Measurements from ENCODE around the gene C1QTNF3.
"Not testable (repeated sequence)": the region's sequence is repeated elsewhere in the genome, so short reads cannot be mapped to it uniquely, and the experiment has no call there.

The C1QTNF3 gene

DNA sequence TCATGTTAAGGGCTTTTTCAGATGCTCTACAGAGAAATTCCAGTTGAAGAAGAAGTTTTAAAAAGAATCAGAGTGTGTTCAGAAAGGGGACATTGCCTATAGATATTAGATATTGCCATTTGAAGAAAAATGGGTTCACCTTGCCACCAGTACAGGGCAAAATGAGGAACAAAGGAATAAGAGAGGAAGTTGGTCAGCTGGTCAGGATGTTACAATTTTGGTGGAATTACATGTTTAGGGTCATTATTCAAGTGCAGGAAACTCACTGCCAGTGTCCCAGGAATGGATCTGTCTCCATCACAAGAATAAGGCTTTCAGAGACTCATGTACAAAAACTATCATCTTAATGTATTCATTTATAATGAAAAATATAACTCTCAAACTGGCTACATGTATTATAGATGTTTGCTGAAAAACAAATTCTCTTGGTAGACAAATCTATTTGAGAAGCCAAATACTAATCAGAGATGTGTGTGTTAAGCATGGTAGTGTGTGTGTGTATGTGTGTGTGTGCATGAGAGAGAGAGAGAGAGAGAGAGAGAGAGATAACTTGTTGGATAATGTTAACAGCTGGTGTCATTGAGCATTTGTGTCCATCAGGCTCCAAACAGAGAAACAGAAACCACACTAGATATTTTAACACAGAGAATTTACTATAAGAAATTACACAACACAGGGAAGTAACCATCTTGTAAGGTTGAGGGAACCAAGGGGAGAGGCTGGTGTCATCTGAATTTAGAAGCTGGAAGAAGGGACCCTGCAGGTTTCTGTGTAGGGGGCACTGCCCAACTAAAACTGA is 5.0 kb upstream of the C1QTNF3 start:
- DNase-seq = no peak

DNA sequence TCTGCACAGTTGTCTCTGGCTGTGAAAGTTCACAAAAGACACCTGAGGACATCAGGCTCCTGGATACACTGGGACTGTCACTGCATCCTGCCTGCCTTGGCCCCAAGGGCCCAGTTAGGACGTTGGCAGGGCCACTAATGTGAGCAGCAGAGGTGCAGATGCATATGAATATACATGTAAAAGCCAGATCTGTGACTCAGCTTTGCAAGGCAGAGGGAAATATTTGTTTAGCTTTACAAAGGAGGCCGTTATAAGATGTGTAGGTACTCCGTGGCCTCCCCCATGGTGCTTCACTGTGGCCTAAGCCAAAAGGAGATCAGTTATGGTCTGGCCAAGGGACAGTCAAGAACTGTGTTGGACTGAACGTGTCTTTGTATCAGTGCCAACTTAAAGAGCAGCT is 4.1 kb upstream of the C1QTNF3 start:
- no peak for DNase-seq

DNA sequence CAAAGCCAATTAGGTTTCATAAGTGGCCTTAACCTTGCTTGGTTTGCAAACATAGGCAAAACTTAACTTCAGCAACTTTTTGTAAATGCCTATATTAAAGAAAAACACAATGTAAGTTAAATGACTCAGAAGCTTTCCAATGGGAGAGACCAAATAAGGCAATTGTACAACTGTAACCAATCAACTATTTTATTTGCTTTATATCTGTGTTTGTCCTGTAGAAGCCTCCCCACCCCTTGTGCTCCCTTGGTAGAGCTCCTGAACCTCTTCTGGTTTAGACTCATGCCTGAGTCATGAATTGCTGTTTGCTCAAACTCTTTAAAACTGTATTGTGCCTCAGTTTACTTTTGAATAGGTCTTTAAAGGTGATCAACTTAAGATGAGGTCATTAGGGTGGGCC is 3.0 kb upstream of the C1QTNF3 start:
- DNase-seq = no peak

DNA sequence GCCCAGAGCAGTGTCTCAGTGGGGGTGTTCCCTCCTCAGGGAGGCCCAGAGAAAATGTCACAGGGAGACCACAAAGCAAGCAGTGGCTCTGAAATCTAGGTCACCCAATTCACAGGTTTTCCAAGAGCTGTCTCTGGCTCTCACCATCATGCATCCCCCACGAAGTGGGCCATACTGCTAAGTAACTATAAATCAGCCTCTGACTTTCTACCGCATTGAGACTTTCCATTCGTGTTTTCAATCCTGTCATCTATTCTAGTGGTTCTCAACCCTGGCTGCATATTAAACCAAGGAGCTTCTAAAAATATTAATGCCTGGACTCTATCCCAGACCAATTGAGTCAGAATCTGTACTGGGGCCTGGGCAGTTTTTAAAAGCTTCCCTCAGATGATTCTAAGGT is 2.0 kb upstream of the C1QTNF3 start:
- no peak for DNase-seq

DNA sequence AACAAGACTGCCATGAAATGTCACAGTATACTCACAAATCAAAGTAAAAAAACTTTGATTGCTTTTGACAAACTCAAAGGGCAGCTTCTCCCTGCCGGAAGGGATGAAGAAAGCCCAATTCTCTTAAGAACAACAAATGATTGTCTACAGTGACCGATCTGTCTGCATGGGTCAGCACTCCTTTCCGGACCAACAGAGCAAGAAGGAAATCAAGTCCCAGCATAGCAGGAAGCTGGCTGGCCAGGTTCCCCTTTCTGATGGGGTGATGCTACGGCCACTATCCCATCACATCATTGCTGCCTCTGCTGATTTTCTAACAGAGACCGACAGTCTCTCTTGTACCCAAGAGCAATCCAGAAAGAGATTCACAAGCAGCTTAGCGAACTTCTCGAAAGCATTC is 692 bp downstream of the C1QTNF3 start:
- no peak for DNase-seq

DNA sequence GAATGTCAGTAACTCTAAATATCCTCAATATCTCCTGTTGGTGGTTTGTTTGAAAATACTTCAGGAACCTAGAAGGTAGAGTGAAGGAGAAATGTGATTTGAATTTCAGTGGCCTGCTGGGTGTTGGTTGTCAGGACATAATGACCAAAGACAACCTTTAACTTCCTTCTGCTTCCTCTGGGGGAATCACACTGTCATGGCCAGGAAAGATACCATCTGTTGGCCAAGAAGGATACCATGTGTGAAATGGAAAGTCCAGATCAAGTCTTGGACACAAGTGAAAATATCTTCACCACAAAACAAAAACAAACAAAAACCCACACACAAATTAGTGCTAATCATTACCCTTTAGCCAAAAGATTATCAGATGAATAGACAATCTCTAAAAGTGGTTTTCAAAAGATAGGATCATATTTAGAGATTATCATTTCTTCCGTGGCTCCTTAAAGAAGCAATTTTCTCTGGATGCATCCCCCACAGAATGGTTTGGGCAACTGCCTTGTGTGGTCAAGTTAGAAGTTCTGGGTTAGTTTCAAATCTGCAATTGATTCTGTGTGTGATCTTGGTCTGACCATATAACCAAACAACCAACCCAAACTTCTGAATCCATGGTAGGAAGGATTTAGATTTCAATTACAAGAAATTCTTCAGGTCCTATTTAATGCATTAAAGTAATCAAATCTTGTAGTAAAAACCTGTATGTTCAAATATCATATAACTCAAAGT is 1.6 kb downstream of the C1QTNF3 start:
- no peak for DNase-seq

DNA sequence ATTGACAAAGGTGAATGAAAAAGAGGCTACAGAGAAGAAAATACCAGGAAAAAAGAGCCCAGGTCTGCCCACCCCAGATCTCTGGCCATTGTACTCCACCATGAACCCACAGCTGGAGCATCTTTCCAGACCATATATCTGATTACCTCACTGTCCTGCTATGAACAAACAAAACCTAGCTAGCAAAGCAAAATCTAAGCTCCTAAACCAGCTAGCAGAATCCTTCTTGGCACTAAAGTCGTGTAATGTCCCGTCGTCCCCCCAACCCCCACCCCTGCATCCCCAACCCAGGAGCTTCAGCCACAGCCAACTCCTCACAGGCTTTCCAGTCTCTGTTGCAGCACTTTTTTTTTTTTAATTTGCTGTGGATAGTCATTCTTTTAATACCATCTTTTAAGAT is 2.5 kb downstream of the C1QTNF3 start:
- no peak for DNase-seq

DNA sequence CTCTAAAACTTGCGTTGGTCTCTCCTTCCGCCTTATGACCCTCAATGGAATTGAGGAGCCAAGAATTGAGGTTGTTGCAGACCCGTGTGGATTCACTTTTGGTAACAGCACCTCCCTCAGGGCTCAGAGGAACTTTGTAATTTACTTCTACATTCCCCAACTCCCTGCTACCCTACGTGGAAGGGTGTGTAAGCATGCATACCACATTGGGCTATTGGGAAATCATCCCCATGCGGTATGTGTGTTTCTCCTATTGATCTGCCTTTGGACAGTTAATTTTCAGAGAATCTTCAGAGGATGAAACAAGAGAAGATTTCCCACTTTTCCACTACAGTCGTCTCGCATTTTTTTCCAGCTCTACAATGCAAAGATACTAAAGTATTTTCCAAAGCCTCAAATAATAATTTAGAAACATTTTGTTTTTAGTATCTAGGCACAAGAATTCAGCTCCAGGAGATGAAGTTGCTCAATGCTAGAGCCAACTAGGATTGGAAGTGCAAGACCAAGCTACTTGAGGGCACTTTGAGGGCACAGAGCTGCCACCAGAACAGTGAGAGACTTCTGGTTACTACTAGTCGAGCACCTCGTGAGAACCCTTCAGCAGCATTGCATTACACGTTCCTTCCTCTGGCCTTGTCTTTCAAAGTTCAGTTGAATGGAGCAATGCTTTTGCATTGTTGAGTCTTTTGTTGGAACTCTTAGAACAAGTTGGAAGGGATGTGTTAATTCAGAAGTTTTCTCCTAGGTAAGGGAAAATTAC is 3.4 kb downstream of the C1QTNF3 start:
- no peak for DNase-seq

DNA sequence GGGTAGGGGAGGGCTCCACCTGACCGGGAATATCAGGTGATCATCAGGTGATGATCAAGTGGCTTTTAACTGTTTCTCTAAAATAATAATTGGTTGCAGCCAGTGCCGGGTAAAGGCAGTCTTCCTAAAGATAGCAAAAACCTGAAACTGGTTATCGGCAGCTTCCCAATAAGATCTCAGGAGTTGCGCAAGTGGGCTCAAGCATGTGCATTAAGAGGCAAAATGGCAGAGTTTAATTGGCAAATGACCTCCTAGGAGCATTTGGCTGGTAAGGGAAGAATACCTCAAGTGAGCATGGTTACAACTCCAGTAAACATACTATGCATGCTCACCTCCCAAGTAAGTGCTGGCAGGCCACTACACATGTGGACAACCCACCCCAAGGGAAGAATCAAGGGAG is 4.2 kb downstream of the C1QTNF3 start:
- no peak for DNase-seq

DNA sequence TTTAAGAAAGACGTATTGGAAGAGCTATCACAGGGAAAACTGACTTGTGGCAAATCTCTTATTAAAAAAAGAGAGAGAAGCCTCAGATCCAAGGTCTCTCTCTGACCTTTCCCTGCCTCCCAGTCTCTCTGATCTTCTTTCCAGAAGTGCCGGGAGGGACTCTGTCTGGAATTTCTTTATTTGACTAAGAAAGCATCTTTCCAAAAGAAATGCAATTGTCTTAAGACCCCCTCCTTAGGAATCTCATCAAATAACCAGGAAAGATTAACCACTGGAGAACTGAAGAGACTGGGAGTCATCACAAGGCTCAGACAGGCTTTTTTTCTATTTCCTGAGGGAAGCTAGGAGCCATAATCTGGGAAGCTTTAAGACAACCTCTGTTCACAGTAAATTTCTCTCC is 4.6 kb downstream of the C1QTNF3 start:
- DNase-seq = no peak

DNA sequence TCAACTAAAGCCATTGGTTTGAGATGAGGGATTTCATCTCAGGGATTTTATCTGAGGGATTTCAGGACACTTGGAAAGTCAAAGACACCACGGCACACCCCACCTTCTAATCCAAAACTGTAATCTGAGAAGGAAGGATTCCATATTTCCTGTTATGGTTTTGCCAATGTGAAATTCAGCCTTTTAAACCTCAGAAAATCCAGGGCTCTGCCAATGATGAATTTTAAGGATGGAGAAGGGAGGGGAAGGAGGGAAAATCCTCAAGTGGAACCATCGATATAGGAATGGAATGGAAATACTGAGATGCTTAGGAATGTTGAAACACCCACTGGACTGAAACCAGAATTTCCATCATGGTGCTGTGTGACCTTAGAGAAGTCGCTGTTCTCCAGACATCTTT is 5.3 kb downstream of the C1QTNF3 start:
- no peak for DNase-seq

DNA sequence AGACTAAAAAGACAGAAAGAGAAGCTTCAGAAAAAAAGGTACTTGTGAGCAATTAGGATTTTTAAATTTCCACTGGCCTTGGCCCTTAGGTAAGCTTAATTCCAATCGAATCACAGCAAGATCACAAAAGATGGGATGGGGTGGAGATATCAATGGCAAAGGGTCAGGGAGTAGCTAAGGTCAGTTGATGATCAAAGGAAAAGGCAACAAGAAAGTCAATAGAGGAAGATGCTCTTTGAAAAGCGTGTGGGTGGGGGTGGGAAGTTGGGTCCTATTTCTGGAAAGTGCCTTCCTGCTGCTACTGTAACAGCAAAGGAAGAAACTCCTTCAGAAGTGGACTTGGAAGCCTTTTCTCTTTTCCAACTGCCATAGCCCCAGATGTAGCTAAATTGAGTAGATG is 7.3 kb downstream of the C1QTNF3 start:
- DNase-seq = no peak

DNA sequence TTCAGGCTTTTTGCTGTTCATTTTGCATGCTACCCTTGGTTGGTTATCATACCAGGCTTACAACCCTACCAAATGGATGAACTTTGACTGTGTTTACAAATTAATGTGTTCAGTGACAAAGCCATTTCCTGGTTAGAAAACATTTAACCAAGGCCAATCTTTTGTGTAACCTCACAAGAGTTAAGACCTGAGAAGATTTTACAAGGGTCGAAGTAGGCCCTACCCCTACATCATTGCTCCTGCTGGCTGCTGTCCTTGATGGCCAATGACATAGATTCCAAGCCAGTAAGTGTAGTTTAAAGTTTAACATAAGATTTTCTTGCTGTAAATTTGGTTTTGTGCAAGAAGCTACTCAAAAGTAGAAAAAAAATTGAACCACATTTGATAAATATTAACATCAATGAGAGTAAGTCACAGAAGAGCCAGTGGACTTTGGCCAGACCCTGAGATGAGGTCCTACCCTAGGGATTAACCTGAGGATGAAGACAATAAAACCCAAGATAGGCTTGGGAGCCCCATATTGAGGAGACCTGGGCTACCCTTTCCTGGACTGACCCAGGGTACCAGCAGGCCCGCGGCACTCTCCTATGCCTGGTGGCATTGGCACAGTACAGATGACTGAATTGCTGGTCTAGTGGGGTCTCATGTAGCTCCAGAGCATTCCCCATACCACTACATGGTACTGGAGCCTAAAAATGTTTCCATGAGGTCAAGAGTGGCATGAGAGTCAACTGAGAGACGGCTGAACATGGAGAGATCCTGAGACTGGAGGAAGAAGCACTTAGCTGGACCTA is 8.3 kb downstream of the C1QTNF3 start:
- no peak for DNase-seq

DNA sequence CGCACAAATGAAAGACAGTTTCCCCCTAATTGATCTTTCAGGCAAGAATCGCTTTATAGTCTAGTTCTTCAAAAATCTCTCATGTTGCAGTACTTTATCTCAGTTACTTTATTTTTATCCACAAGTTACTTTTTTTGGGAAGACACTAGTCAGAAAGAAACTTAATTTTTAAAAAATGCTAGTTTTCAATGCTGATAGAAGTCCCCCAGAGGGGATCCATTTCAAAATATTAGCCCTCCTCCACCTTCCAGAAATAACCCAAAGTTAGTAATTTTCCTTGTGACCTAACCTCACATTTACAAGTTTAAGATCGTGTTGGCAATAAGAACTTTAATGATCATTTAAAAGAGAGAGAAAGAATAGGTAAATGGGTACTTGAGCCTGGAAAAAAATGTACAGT is 11.0 kb downstream of the C1QTNF3 start:
- DNase-seq = no peak

DNA sequence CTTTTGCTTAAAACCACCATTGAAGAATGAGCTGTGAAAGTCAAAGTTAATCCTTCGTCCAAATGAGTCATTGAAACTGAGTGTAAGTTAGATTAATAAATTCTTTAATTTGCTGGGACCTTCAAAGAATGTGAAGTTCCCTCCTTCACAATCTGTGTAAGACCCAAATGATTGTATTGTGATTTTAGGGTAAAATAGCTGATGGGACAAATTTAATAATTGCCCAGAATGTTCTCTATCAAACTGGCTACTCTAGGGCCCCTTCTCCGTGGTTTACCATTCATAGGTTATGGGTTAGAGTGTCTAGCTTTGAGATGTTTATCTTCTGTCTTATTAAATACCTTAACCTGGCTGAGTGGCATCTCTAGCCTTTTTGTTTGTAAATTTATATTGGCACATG is 11.9 kb downstream of the C1QTNF3 start:
- DNase-seq = no peak

DNA sequence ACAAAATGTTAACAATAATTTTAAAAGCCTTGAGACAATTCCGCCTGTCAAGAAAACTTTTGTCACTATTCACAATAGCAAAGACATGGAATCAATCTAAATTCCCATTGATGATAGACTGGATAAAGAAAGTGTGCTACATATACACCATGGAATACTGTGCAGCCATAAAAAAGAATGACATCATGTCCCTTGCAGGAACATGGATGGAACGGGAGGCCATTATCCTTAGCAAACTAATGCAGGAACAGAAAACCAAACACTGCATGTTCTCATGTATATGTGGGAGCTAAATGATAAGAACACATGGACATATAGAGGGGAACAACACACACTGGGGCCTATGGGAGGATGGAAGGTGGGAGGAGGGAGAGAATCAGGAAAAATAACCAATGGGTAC is 12.4 kb downstream of the C1QTNF3 start:
- DNase-seq = not testable (repeated sequence)

DNA sequence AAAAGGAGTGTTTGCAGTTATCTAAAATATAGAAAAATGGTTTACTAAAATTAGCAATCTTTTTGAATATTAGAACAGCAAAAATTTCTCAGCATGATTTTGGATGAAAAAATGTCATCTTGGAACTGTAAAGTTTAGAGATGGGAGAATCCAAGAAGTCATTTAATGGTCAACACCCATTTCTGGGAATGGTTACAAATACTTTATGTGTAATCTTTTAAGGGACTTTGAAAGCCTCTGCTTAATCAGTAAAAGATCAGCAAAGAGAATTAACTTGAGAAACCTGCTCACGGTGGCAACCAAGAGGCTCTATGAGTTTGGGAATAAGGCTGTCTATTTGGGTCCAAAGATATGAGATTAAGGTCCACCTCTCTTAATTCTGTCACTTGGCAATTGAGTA is 13.0 kb downstream of the C1QTNF3 start:
- DNase-seq = no peak

DNA sequence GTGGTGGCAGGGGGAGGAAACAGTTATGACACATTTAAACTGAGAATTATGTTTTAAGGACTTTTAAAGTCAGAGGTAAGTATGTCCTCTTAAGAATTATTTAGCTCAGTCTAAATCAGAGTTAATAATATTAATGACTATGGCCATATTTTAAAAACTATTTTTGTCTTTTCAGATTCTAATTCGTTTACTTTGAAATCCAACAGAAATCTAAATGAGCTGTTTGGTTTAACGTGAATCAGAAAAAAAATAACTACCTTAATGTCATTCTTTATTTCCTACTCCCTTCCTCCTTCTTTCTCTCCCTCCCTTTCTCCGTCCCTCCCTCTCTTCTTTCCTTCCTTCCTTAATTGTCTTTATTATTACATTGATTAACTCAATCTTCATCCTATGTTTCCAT is 14.7 kb downstream of the C1QTNF3 start:
- no peak for DNase-seq

DNA sequence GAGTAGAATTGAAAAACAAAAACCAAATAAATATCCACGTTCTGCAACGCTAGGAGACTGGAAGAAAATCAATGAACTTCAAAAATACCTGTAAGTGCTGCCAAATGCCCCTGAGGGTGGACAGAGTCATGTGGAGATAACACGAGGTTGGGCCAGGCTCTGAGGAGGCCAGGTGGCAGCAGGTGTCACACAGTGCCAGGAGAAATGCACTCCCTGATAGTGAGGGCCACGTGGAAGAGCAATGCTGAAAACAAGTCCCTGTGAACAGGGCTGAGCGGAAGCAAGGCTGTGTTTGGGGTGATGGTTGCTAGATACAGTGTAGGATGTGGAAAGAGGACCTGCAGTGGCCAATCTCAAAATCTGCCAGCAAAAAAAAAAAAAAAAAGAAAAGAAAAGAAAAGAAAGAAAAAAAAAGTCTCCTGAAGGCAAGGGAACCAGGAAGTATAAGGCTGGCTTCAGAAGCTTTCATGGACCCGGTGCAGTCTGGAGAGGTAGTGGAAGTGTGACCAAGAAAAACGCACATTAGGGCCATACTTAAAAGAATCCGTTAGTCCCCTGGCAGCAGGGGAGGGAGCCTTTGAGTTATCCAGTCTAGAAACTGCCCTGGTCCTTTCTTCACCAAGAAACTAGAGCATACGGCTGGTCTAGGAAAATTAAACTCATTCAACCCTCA is 16.8 kb downstream of the C1QTNF3 start:
- DNase-seq = no peak

DNA sequence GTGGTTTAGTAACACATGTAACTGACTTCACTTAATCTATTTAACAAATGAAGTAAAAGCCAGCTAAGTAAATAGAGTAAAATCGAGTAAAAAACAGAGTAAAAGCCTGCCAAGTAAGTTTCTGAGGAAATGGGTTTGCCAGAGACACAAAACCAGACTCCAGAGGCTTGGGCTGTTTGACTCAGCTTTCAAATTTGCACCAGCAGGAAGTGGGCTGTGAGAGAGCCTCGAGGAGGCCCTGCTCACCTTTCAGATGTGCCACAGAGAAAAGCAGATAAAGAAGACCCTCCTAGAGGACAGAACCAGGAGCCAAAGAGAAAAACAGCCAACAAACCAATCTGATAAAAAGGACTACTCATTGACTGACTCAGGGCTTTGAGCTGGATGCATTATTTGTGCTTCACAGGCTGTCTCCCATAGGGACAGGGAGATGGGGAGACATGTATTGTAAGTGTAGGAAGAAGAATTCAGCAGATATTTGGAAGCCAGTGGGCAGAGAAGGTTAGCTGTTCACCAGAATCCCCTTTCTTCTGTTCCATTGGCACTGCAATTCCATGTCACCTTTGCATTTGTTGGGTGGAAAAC is 20.8 kb downstream of the C1QTNF3 start:
- no peak for DNase-seq

DNA sequence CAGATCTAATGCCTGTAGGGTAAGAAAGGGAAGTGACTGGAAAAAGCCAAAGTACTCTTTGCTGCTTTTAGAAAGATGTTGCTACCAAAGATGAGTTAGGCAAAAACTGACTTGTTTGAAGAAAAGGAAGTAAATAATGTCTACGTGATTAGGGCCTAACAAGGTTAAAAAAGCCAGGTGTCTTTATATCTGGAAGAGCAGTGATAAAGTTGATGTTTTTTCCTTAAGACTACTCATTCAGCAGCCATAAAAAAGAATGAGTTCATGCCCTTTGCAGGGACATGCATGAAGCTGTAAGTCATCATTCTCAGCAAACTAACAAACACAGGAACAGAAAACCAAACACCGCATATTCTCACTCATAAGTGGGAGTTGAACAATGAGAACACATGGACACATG is 21.7 kb downstream of the C1QTNF3 start:
- DNase-seq = no peak

DNA sequence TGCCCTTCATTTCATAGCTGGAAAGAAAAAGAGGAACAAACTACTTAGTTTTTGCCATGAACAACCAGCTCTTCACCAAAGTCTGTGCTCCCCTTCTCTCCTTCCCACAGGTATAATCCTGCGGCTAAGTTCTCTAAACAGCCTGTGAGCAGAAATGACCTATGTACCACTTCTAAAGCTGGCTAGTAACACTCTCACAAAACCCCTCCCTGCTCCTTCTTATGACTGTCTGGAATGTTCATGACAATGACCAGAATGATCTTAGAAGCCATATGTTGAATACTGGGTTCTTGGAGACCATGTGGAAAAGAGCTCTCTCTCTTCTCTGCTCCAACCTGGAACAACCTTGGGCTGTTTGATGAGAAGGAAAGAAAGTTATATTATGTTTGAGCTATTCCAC is 22.3 kb downstream of the C1QTNF3 start:
- DNase-seq = no peak

All from NCI-H1048 (cell line).